PC-9 (cell line): Measurements from ENCODE around the gene SLC18A3. TPM values are rescaled to one million over a fixed set of nuclear protein-coding genes. Genes with fewer than 3 reads are reported as not detected.

Experiments
- Bru-seq: library from RNA; stranded (reverse); fragments of 400-500 nt; gene quantifications from one replicate; lab custom pipeline; 2021; lab: Mats Ljungman, UMichigan
- BruChase-seq, 2 experiments: library from RNA; stranded (reverse); fragments of 400-500 nt; gene quantifications; one replicate each; lab custom pipeline; 2021; lab: Mats Ljungman, UMichigan
- BruUV-seq: library from RNA; stranded (reverse); fragments of 400-500 nt; replicated peaks from 2 replicates; lab custom pipeline; 2021; lab: Mats Ljungman, UMichigan
- CTCF ChIA-PET: fragments of 300-600 bp; sonication (Branson Sonifier 250); formaldehyde crosslinking; loops from one replicate; lab custom pipeline; 2022; ENCODE audit warnings: antibody characterized with exemption; lab: Charles Lee
- POLR2A ChIA-PET: fragments of 300-600 bp; sonication (Branson Sonifier 250); formaldehyde crosslinking; loops from one replicate; lab custom pipeline; 2022; ENCODE audit warnings: antibody characterized with exemption; ENCODE audit not compliant: unreplicated experiment; lab: Charles Lee
- DNase-seq, 2 experiments: peaks; one replicate each; pipeline versions ENCODE4 v3.0.0 to v3.0.0-alpha.2; 2015 to 2022; ENCODE audit warnings: mixed read lengths in 1 of 2
- H2AFZ ChIP-seq: fragments of 200-600 bp; sonication (generic); 2 replicates; pipeline ENCODE4 v1.8.1; 2017; ENCODE audit warnings: antibody characterized with exemption
- H3F3A ChIP-seq: fragments of 200-600 bp; sonication (generic); 2 replicates; pipeline ENCODE4 v1.8.1; 2017; ENCODE audit warnings: antibody characterized with exemption, mild to moderate bottlenecking, low read depth; ENCODE audit not compliant: insufficient read depth
- H3K27ac ChIP-seq: fragments of 200-600 bp; sonication (generic); 2 replicates; pipeline ENCODE4 v1.6.1; 2016; ENCODE audit warnings: mixed run types
- H3K27me3 ChIP-seq: fragments of 200-600 bp; sonication (generic); 2 replicates; pipeline ENCODE4 v1.6.1; 2016; ENCODE audit warnings: low read depth, mixed run types; ENCODE audit not compliant: insufficient read depth
- H3K36me3 ChIP-seq: fragments of 200-600 bp; sonication (generic); 2 replicates; pipeline ENCODE4 v1.6.1; 2016; ENCODE audit warnings: low read depth, mixed run types
- H3K4me1 ChIP-seq: fragments of 200-600 bp; sonication (generic); replicated peaks from 2 replicates; pipeline ENCODE4 v1.6.1; 2016; ENCODE audit warnings: mixed run types; ENCODE audit not compliant: insufficient read depth
- H3K4me2 ChIP-seq: fragments of 200-600 bp; sonication (generic); 2 replicates; pipeline ENCODE4 v1.6.1; 2017; ENCODE audit warnings: mixed run types
- H3K4me3 ChIP-seq: fragments of 200-600 bp; sonication (generic); 2 replicates; pipeline ENCODE4 v1.6.1; 2016; ENCODE audit warnings: mixed run types
- H3K79me2 ChIP-seq: fragments of 200-600 bp; sonication (generic); 2 replicates; pipeline ENCODE4 v1.6.1; 2017; ENCODE audit warnings: low read depth, mixed run types
- H3K9me2 ChIP-seq: fragments of 200-600 bp; sonication (generic); 2 replicates; pipeline ENCODE4 v1.8.1; 2017; ENCODE audit warnings: mild to moderate bottlenecking; ENCODE audit not compliant: insufficient read depth
- H3K9me3 ChIP-seq: fragments of 200-600 bp; sonication (generic); 2 replicates; pipeline ENCODE4 v1.8.1; 2016; ENCODE audit warnings: low read depth; ENCODE audit not compliant: insufficient read depth
- H4K20me1 ChIP-seq: fragments of 200-600 bp; sonication (generic); 2 replicates; pipeline ENCODE4 v1.8.1; 2017; ENCODE audit not compliant: insufficient read depth
- EZH2 ChIP-seq: fragments of 200-600 bp; sonication (generic); IDR thresholded peaks from 2 replicates; pipeline ENCODE4 v1.8.0; 2017; ENCODE audit warnings: antibody characterized with exemption, low read depth
- intact Hi-C: fragments of 100-400 bp; cut with micrococcal nuclease; formaldehyde crosslinking; loops from one replicate; pipeline ENCODE4 v1.10.0; 2022; ENCODE audit not compliant: unreplicated experiment
- long read RNA-seq: library from polyadenylated mRNA; stranded (forward); transcript quantifications from one replicate; pipeline ENCODE4 v2.0.0, GENCODE V29; 2022
- total RNA-seq: library from RNA; stranded (reverse); gene quantifications from 2 replicates; pipeline ENCODE4 v1.2.3, GENCODE V29; 2021
- TF ChIP-seq, protein P1 (sequence below): fragments of 200-600 bp; sonication (generic); conservative IDR thresholded peaks from 2 replicates; pipeline ENCODE4 v1.6.1; 2017; ENCODE audit warnings: mixed run types, antibody characterized with exemption, mild to moderate bottlenecking, moderate library complexity

SLC18A3 gene
- not detected in 2 replicates for total RNA-seq
- Bru-seq, nascent RNA = not detected
- BruChase-seq, experiment 1, labeled RNA remaining after a 2-hour chase = not detected
- not detected for BruChase-seq, experiment 2, labeled RNA remaining after a 6-hour chase
- long read RNA-seq = 0 reads

GRCh38 chr10:49610114-49610457 is at the start of gene SLC18A3:
SLC18A3 (plus strand) TSS chr10:49610310; CDS start chr10:49610741, 431 bp downstream.
- no peaks in the 10 kb centered on the region for H3K9me3 ChIP-seq
- H3F3A ChIP-seq = no peaks in the 10 kb centered on the region
- no peak within 1 kb of the TSS for H2AFZ ChIP-seq
- no peaks in the 10 kb centered on the region for H3K9me2 ChIP-seq
- no peaks in the 10 kb centered on the region for H3K79me2 ChIP-seq
- H3K4me1 ChIP-seq = no peaks in the 10 kb centered on the region
- no peaks in the 10 kb centered on the region; the same call in 1 of the 2 replicates for H4K20me1 ChIP-seq
- no peak within 1 kb of the TSS for H3K27ac ChIP-seq
- intact Hi-C loops = no loop called here
- CTCF ChIA-PET = no interaction called here
- no peak within 1 kb of the TSS for H3K4me2 ChIP-seq
- no peaks in the 10 kb centered on the region for H3K36me3 ChIP-seq
- TF ChIP-seq EZH2 = no peak
- TF ChIP-seq, protein P1, sequence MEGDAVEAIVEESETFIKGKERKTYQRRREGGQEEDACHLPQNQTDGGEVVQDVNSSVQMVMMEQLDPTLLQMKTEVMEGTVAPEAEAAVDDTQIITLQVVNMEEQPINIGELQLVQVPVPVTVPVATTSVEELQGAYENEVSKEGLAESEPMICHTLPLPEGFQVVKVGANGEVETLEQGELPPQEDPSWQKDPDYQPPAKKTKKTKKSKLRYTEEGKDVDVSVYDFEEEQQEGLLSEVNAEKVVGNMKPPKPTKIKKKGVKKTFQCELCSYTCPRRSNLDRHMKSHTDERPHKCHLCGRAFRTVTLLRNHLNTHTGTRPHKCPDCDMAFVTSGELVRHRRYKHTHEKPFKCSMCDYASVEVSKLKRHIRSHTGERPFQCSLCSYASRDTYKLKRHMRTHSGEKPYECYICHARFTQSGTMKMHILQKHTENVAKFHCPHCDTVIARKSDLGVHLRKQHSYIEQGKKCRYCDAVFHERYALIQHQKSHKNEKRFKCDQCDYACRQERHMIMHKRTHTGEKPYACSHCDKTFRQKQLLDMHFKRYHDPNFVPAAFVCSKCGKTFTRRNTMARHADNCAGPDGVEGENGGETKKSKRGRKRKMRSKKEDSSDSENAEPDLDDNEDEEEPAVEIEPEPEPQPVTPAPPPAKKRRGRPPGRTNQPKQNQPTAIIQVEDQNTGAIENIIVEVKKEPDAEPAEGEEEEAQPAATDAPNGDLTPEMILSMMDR = no peak
- POLR2A ChIA-PET = no interaction called here
- no peak for DNase-seq
- peaks cover 38% of the 10 kb centered on the region for H3K27me3 ChIP-seq
- no TSS peak for BruUV-seq
- no peak within 1 kb of the TSS for H3K4me3 ChIP-seq

GRCh38 chr10:49560526-49560925 is 49.6 kb upstream of the SLC18A3 start:
- no peaks in the 10 kb centered on the region for H3K27me3 ChIP-seq
- H3K4me3 ChIP-seq = no peak overlapping the region
- H3K36me3 ChIP-seq = 0 out of 2 replicates have a peak, but pooled peaks cover 3% of the 10 kb centered on the region
- ChIA-PET POLR2A (no interaction called here), CTCF (no interaction called here)
- H3K79me2 ChIP-seq = no peaks in the 10 kb centered on the region
- no peak for TF ChIP-seq EZH2
- TF ChIP-seq, protein P1 = no peak
- DNase-seq = no peak
- peaks cover 19% of the 10 kb centered on the region; the same call in 1 of the 2 replicates for H3K9me3 ChIP-seq
- H2AFZ ChIP-seq = no peak overlapping the region
- no peaks in the 10 kb centered on the region for H3F3A ChIP-seq
- H4K20me1 ChIP-seq = no peaks in the 10 kb centered on the region
- no peaks in the 10 kb centered on the region for H3K9me2 ChIP-seq
- H3K4me2 ChIP-seq = no peak overlapping the region
- BruUV-seq = no TSS peak
- H3K27ac ChIP-seq = no peak overlapping the region
- 0 out of 2 replicates have a peak, but pooled peaks cover 4% of the 10 kb centered on the region for H3K4me1 ChIP-seq
- intact Hi-C loops = no loop called here

DNA sequence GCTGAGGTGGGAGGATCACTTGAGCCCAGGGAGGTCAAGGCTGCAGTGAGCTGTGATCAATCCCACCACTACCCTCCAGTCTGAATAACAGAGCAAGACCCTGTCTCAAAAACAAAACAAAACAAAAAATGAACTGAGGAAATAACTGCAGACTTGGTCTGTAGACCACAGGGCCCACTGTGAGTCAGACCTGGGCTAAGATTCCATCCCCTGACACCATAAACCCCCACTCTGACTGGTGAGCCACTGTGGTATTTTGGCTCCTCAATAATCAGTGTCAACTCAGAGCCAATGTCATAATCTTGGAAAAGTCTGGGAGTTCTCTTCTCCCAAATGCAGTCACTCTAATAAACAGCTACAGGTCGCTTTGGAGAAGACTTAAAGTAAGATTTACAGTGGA is 47.2 kb upstream of the SLC18A3 start:
- Histone ChIP-seq H3K9me3 (peaks cover 12% of the 10 kb centered on the region; the same call in 1 of the 2 replicates), H3K27me3 (no peaks in the 10 kb centered on the region), H3K27ac (no peak overlapping the region), H3K4me1 (peaks cover 13% of the 10 kb centered on the region), H3K36me3 (0 out of 2 replicates have a peak, but pooled peaks cover 3% of the 10 kb centered on the region), H3K79me2 (no peaks in the 10 kb centered on the region), H2AFZ (no peak overlapping the region), H3K4me3 (no peak overlapping the region), H3F3A (peaks cover 20% of the 10 kb centered on the region), H3K9me2 (no peaks in the 10 kb centered on the region; the same call in 1 of the 2 replicates), H4K20me1 (no peaks in the 10 kb centered on the region), H3K4me2 (no peak overlapping the region)
- TF ChIP-seq, protein P1 = no peak
- no peak for TF ChIP-seq EZH2
- POLR2A ChIA-PET = no interaction called here
- no TSS peak for BruUV-seq
- intact Hi-C loops = no loop called here
- no peak for DNase-seq
- CTCF ChIA-PET = no interaction called here
